Prostate gland (tissue), 2 donors: Measurements from ENCODE around the gene OTUB2.

Source experiments
- CTCF ChIP-seq, 4 experiments: fragments of 200-600 bp in 2 of 4; fragments of 450-650 bp in 2 of 4; sonication (generic) in 2 of 4; IDR thresholded peaks; 1 replicate in 3 of 4; 2 replicates in 1 of 4; pipeline ENCODE4 v1.5.1; 2016 to 2019; ENCODE audit warnings: antibody characterized with exemption in 4 of 4, mild to moderate bottlenecking in 2 of 4, moderate library complexity in 2 of 4
- POLR2AphosphoS5 ChIP-seq: sonication (generic); formaldehyde crosslinking; IDR thresholded peaks from one replicate; pipeline ENCODE4 v1.6.1; 2017; ENCODE audit warnings: antibody characterized with exemption

- TF ChIP-seq CTCF (IDR thresholded peaks at IDR 0.05) (no peak), POLR2AphosphoS5 (no peak)
Observed at GRCh38 chr14:94045563-94046345, 19.6 kb downstream of the OTUB2 start.
